HG02763 (cell line): ENCODE measurements around the gene TWSG1.
"Not testable (repeated sequence)": the region's sequence is repeated elsewhere in the genome, so short reads cannot be mapped to it uniquely, and the experiment has no call there.

Experiments used
- ATAC-seq: cut with Tn5 transposase; IDR thresholded peaks from one replicate; pipeline ENCODE4 v1.9.1; 2021; ENCODE audit warnings: mild to moderate bottlenecking, moderate library complexity; ENCODE audit not compliant: unreplicated experiment

The TWSG1 gene

GRCh38 chr18:9386879-9387278, 52.3 kb downstream of the TWSG1 start:
- no peak for ATAC-seq

- ATAC-seq: no peak
These were observed 53.3 kb downstream of the TWSG1 start for GRCh38 chr18:9387891-9388290.

DNA sequence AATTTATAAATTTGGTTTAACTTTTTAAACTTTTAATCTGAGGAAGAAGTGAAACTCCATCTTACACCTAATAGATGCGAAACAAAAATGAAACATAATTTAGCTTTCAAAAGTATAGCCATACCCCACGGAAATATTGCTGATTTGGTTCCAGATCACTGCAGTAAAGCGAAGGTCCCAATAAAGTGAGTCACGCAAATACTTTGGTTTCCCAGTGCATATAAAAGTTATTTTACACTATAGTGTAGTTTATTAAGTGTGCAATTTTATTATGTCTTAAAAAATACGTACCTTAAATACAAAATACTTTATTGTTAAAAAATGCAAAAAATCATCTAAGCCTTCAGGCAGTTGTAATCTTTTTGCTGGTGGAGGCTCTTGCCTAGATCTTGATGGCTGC, 55.1 kb downstream of the TWSG1 start:
- ATAC-seq: no peak

GRCh38 chr18:9392726-9393125, 58.2 kb downstream of the TWSG1 start:
- no peak for ATAC-seq

DNA sequence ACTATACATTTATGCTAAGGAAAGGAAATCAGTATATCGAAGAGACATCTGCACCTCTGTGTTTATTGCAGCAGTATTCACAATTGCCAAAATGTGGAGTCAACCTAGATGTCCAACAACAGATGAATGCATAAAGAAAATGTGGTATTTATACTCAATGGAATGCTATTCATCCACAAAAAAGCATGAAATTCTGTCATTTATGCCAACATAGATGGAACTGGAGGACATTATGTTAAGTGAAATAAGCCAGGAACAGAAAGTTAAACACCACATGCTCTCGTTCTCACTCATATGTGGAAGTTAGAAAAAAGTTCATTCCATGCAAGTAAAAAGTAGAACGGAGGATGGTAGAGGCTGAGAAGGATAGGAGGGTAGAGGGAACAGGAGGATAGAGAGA, 59.5 kb downstream of the TWSG1 start:
- no peak for ATAC-seq

DNA sequence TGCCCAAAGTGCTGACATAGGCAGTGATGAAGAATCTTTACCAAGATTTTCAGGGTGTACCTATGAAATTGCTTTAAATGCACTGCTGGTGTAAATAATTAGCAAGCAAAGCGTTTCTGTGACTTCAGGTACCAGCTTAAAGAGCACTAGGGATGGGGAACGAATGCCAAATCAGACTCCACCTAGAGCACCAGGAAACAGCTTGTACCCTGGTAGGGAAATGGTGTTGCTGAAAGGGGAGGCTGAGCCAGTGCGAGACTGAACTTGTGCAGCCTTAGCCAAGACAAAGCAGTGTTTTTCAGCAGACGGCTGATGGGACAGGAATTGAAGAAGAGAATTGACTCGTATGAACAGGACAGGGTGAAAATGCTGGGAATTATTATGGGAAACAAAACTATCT, 65.6 kb downstream of the TWSG1 start:
- ATAC-seq: no peak

GRCh38 chr18:9401176-9401575, 66.6 kb downstream of the TWSG1 start:
- ATAC-seq: no peak

- ATAC-seq: not testable (repeated sequence)
These were observed 67.9 kb downstream of the TWSG1 start for GRCh38 chr18:9402358-9403007.

GRCh38 chr18:9403795-9404564, 69.4 kb downstream of the TWSG1 start:
- ATAC-seq: no peak

- no peak for ATAC-seq
These were observed 70.0 kb downstream of the TWSG1 start for GRCh38 chr18:9404565-9405060.

- no peak for ATAC-seq
These were observed 70.6 kb downstream of the TWSG1 start for GRCh38 chr18:9405130-9405529.

GRCh38 chr18:9405977-9406376, 71.4 kb downstream of the TWSG1 start:
- ATAC-seq: no peak

DNA sequence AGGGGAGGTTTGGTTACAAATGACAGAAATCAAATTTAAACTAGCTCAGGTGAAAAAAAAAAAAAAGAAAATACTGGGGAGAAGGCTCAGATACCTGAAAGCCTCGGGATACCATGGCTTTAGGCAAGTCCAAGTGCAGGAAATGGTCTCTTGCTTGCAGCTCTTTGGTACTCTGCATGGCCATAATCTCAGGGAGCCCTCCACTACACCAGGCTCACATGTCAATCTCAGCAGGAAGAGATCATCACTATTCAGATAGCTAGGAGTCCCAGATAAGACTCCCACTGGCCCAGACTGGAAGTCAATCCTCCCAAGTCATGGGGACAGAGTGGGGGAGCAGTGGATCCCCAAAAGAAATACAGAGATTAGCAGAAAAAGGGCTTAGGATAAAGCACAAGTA, 75.9 kb downstream of the TWSG1 start:
- ATAC-seq: no peak

DNA sequence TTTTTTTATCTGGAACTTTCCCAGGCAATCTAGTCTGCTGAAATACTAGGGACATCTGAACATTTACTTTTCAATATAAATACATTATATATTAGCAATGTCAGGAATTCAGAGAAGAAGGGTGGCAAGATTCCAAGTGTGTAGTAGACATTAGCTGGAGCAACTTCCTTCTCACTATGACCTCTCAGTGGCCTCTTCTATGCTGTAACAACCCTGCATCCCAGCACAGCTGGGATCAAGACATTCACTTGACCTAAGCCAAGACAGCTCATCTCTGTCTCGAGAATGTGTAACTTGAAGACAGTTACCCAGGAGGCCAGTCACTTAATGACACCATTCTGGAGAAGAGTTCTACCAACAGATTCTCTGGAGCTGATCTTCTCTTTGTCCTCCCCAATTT, 79.0 kb downstream of the TWSG1 start:
- no peak for ATAC-seq

- ATAC-seq: no peak
These were observed 82.0 kb downstream of the TWSG1 start for GRCh38 chr18:9416563-9417072.

DNA sequence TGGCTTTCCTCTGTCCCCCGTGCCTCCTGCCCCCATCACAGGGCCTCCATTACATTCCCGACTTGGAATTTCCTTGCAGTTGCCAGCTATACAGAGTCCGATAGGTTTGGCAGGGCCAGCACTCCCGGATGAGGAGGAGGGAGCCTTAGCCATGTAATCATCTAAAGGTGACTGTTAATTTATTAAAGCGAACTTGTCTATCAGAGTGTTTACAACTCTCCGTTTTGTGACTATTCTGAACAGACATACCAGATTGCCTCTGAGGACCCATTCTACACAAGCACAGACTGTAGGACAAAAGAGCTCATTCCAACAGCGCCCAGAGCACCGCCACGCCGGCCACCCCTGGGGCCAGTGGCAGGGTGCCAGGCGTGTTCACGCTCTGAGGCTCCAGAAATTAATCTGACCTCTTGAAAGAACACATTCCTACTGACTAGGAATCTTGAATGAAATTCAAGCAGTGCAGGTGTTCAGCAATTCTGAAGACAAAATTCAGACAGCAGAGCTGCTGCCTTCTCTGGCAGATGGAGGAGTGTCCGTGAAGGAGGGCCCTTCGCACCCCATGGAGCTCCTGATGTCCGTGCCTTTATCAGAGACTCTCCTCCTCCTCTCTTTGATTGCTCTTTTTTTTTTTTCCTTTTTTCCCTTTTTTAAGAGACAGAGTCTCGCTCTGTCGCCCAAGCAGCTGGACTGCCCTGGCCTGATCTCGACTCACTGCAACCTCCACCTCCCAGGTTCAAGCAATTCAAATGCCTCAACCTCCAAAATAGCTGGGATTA, 82.7 kb downstream of the TWSG1 start:
- ATAC-seq: no peak

DNA sequence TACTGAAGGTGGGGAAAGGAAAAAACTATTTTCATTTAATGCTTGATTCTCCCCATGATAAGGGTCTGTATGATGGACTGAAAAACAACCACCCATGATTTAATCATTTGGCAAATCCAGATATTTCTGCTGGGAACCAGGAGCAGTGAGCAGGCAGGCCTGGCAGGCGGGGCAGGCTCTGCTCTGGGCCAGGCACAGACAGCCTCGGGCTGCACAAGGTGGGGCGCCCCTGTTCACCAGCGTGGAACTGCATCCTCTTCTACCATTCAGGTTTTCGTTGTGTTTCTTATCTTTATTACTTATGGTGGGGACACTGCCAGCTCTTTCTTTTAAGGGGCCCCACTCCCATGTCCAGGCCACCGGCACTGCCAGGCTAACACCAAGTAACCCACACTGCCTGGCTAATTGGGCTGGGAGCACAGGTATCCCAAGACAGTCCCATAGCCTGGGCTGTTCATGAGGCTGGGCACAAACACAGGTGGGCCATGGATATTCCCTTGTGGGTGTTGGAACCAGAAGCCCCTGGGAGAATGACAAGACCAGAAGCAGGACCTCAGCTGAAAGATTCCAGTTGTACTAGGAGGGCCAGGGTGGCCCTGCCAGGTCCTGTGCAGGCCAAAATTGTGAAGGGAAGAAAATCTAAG, 83.6 kb downstream of the TWSG1 start:
- ATAC-seq: no peak

GRCh38 chr18:9419956-9420631, 85.5 kb downstream of the TWSG1 start:
- ATAC-seq: no peak

GRCh38 chr18:9421096-9421900, 86.7 kb downstream of the TWSG1 start:
- ATAC-seq: no peak

DNA sequence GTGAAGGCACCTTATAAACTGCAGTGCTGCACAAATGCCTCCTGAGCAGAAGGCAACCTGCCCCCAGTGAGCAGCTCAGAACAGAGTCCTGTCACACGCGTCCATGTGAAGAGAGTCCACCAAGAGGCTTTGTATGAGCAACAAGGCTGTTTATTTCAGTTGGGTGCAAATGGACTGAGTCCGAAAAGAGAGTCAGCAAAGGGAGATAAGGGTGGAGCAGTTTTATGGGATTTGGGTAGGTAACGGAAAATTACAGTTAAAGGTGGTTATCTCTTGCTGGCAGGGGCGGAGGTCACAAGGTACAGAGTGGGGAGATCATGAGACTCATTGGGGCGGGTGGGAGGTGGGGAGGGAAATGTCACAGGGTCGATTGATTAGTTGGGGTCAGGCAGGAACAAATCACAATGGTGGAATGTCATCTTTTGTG, 87.3 kb downstream of the TWSG1 start:
- ATAC-seq: no peak
